Fibroblast of lung (primary cell): ENCODE measurements around the gene DDO.

Source experiments
- EZH2 ChIP-seq: IDR thresholded peaks from 2 replicates; pipeline ENCODE4 v1.5.1; 2012; ENCODE audit warnings: low read length, control low read depth, mild to moderate bottlenecking; ENCODE audit errors: missing control alignments
- TF ChIP-seq, protein P1 (sequence below), 2 donors: IDR thresholded peaks in 1 of 2; conservative IDR thresholded peaks in 1 of 2; 1 replicate in 1 of 2; 2 replicates in 1 of 2; pipeline ENCODE4 v1.5.1; 2011 to 2012; ENCODE audit warnings: low read length in 2 of 2, control low read depth in 1 of 2, inconsistent platforms in 1 of 2, low read depth in 1 of 2, mild to moderate bottlenecking in 1 of 2

DNA sequence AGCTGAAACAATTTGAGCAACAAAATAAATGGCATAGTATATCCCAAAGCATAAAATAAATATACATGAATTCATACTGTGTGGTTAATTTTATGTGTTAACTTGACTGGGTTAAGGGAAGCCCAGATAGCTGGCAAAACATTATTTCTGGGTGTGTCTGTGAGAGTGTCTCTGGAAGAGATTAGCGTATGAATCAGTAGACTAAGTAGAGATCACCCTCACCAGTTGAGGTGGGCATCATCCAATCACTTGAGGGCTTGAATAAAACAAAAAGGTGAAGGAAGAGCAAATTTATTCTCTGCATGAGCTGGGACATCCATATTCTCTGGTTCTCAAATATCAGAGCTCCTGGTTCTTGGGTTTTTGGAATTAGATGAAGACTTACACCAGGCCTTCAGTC lies 43.1 kb upstream of the DDO start:
- no peak for TF ChIP-seq EZH2
- TF ChIP-seq, protein P1, sequence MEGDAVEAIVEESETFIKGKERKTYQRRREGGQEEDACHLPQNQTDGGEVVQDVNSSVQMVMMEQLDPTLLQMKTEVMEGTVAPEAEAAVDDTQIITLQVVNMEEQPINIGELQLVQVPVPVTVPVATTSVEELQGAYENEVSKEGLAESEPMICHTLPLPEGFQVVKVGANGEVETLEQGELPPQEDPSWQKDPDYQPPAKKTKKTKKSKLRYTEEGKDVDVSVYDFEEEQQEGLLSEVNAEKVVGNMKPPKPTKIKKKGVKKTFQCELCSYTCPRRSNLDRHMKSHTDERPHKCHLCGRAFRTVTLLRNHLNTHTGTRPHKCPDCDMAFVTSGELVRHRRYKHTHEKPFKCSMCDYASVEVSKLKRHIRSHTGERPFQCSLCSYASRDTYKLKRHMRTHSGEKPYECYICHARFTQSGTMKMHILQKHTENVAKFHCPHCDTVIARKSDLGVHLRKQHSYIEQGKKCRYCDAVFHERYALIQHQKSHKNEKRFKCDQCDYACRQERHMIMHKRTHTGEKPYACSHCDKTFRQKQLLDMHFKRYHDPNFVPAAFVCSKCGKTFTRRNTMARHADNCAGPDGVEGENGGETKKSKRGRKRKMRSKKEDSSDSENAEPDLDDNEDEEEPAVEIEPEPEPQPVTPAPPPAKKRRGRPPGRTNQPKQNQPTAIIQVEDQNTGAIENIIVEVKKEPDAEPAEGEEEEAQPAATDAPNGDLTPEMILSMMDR (conservative IDR thresholded peaks at IDR 0.05 in 1 of 2, IDR thresholded peaks at IDR 0.05 in 1 of 2; ENCODE audit: low read depth in 1 of 2, low read length in 2 of 2), result no peak
